ENCODE results near the gene MMGT1.

- TF ChIP-seq CTCF (IDR thresholded peaks at IDR 0.05 in 4 of 5, conservative IDR thresholded peaks at IDR 0.05 in 1 of 5) (no peak), POLR2A (IDR thresholded peaks at IDR 0.05) (no peak)
Observed at GRCh38 chrX:135914404-135914803, 59.4 kb downstream of the MMGT1 start.

Measured in gastrocnemius medialis (tissue), 4 donors.